PFSK-1 (cell line): ENCODE data around the gene HBP1.

Experiments used
- FOXP2 ChIP-seq: optimal IDR thresholded peaks from 2 replicates; pipeline ENCODE3; 2011; ENCODE audit warnings: borderline replicate concordance, control low read depth, inconsistent platforms; ENCODE audit not compliant: insufficient read depth; ENCODE audit errors: extremely low read length, extremely low read depth
- POLR2AphosphoS5 ChIP-seq: IDR thresholded peaks from 2 replicates; pipeline ENCODE4 v1.6.1; 2012; ENCODE audit warnings: low read depth, mild to moderate bottlenecking, control low read depth, low read length, moderate library complexity
- REST ChIP-seq, 2 experiments: IDR thresholded peaks; 2 replicates each; pipeline versions ENCODE4 v1.6.1 to v1.8.0; 2011 to 2012; ENCODE audit warnings: low read depth in 2 of 2, low read length in 2 of 2, control low read depth in 1 of 2, inconsistent platforms in 1 of 2, mild to moderate bottlenecking in 1 of 2, moderate library complexity in 1 of 2; ENCODE audit not compliant: insufficient read depth in 1 of 2
- SIN3A ChIP-seq: IDR thresholded peaks from 2 replicates; pipeline ENCODE4 v1.6.1; 2012; ENCODE audit warnings: mild to moderate bottlenecking, low read length, moderate library complexity, borderline replicate concordance; ENCODE audit not compliant: insufficient read depth
- TAF1 ChIP-seq: IDR thresholded peaks from 2 replicates; pipeline ENCODE4 v1.6.1; 2012; ENCODE audit warnings: low read length, control low read depth, borderline replicate concordance; ENCODE audit not compliant: insufficient read depth

Gene HBP1

GRCh38 chr7:107233981-107234380 lies 65.2 kb downstream of the HBP1 start:
- TF ChIP-seq POLR2AphosphoS5 (no peak), FOXP2 (no peak), REST (IDR thresholded peaks at IDR 0.05; ENCODE audit: insufficient read depth in 1 of 2, low read depth in 2 of 2, low read length in 2 of 2) (no peak), SIN3A (no peak), TAF1 (no peak)

GRCh38 chr7:107234436-107234835 lies 65.6 kb downstream of the HBP1 start:
- TF ChIP-seq FOXP2 (no peak), POLR2AphosphoS5 (no peak), REST (IDR thresholded peaks at IDR 0.05; ENCODE audit: insufficient read depth in 1 of 2, low read depth in 2 of 2, low read length in 2 of 2) (no peak), SIN3A (no peak), TAF1 (no peak)

DNA sequence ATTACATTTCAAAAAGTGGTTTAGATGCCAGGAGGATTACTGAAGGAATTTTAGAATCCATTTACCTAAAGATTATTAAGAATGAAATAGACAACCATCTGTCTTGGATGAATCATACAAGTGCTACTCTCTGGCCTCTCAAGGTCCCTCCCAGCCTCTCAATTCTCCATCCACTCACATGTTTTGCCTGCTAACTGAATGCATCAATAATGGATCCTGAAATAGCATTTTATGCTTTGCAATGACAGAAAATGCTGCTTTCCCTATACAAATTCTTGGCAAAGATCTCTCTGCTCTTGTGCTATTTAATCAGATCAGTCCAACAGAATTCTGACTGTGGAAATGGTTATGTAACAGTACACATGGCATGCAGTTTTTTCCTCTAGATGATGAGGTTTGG lies 68.1 kb downstream of the HBP1 start:
- no peak for TF ChIP-seq POLR2AphosphoS5
- TF ChIP-seq TAF1, result no peak
- TF ChIP-seq FOXP2, result no peak
- no peak for TF ChIP-seq REST (IDR thresholded peaks at IDR 0.05; ENCODE audit: insufficient read depth in 1 of 2, low read depth in 2 of 2, low read length in 2 of 2)
- TF ChIP-seq SIN3A, result no peak

GRCh38 chr7:107237451-107237850 lies 68.6 kb downstream of the HBP1 start:
- no peak for TF ChIP-seq SIN3A
- TF ChIP-seq TAF1, result no peak
- TF ChIP-seq REST (IDR thresholded peaks at IDR 0.05; ENCODE audit: insufficient read depth in 1 of 2, low read depth in 2 of 2, low read length in 2 of 2), result no peak
- TF ChIP-seq FOXP2, result no peak
- TF ChIP-seq POLR2AphosphoS5, result no peak

DNA sequence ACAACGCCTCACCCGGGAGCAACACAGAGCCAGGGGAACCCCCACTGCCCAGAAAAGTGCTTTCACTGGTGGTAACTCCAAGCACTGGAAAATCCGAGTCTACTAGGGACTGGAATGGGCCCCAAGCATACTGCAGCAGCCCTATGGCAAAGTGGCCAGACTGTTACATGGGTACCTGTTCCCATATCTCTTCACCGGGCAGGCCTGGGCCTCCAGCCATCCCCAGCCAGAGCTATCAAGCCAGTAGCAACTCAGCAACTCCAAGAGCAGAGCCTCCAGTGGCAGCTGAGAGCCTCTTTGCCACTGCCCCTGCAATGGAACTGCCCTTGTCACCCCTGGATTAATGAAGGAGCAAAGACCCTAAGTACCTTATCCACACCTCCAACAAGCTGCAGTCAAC lies 73.5 kb downstream of the HBP1 start:
- no peak for TF ChIP-seq TAF1
- TF ChIP-seq SIN3A, result no peak
- TF ChIP-seq REST (IDR thresholded peaks at IDR 0.05; ENCODE audit: insufficient read depth in 1 of 2, low read depth in 2 of 2, low read length in 2 of 2), result no peak
- TF ChIP-seq POLR2AphosphoS5, result no peak
- TF ChIP-seq FOXP2, result no peak
